OCI-LY7 (cell line): ENCODE measurements around the gene URM1. TPM values are rescaled to one million over a fixed set of nuclear protein-coding genes. Genes with fewer than 3 reads are reported as not detected.

Experiments used
- BruUV-seq: library from RNA; stranded (reverse); fragments of 400-500 nt; replicated peaks from 2 replicates; lab custom pipeline; 2021; lab: Mats Ljungman, UMichigan
- CTCF ChIA-PET: fragments of 300-600 bp; sonication (Branson Sonifier 250); formaldehyde crosslinking; loops from one replicate; lab custom pipeline; 2022; ENCODE audit warnings: antibody characterized with exemption; ENCODE audit not compliant: unreplicated experiment; lab: Charles Lee
- POLR2A ChIA-PET: fragments of 300-600 bp; sonication (Branson Sonifier 250); formaldehyde crosslinking; loops from one replicate; lab custom pipeline; 2022; ENCODE audit warnings: antibody characterized with exemption; lab: Charles Lee
- DNase-seq: peaks from one replicate; pipeline ENCODE4 v3.0.0-alpha.2; 2015; ENCODE audit warnings: low spot score
- H2AFZ ChIP-seq: fragments of 200-600 bp; sonication (generic), shearing (Covaris generic); 2 replicates; pipeline ENCODE4 v1.6.1; 2014; ENCODE audit warnings: mild to moderate bottlenecking, antibody characterized with exemption, low read length, moderate library complexity
- H3K27ac ChIP-seq: fragments of 200-600 bp; sonication (generic); 2 replicates; pipeline ENCODE4 v1.5.1; 2014; ENCODE audit warnings: mixed run types, low read depth, mild to moderate bottlenecking, moderate library complexity, low read length, inconsistent platforms; ENCODE audit not compliant: poor library complexity, severe bottlenecking
- H3K36me3 ChIP-seq: fragments of 200-600 bp; sonication (generic); 2 replicates; pipeline ENCODE4 v1.6.1; 2014; ENCODE audit warnings: mild to moderate bottlenecking, antibody characterized with exemption, low read length, moderate library complexity, mixed read lengths; ENCODE audit not compliant: insufficient read depth
- H3K4me1 ChIP-seq: fragments of 200-600 bp; sonication (generic); 2 replicates; pipeline ENCODE4 v1.5.1; 2014; ENCODE audit warnings: mild to moderate bottlenecking, low read length; ENCODE audit not compliant: insufficient read depth, poor library complexity, severe bottlenecking
- H3K4me2 ChIP-seq: fragments of 200-600 bp; sonication (generic); 2 replicates; pipeline ENCODE4 v1.6.1; 2014; ENCODE audit warnings: mild to moderate bottlenecking, low read length
- H3K4me3 ChIP-seq: fragments of 200-600 bp; sonication (generic); 2 replicates; pipeline ENCODE4 v1.5.1; 2014; ENCODE audit warnings: mild to moderate bottlenecking, low read depth, low read length; ENCODE audit not compliant: poor library complexity, severe bottlenecking
- H3K79me2 ChIP-seq: fragments of 200-600 bp; sonication (generic); 2 replicates; pipeline ENCODE4 v1.6.1; 2016; ENCODE audit warnings: low read depth, mild to moderate bottlenecking, low read length, moderate library complexity, mixed read lengths; ENCODE audit not compliant: insufficient read depth
- H3K9me2 ChIP-seq: fragments of 200-600 bp; sonication (generic); 2 replicates; pipeline ENCODE4 v1.6.1; 2016; ENCODE audit warnings: mild to moderate bottlenecking, low read length, mixed read lengths; ENCODE audit not compliant: insufficient read depth
- H3K9me3 ChIP-seq: fragments of 200-600 bp; sonication (generic); 2 replicates; pipeline ENCODE4 v1.6.1; 2014; ENCODE audit warnings: mild to moderate bottlenecking, mixed run types, low read length, mixed read lengths
- H4K20me1 ChIP-seq: fragments of 200-600 bp; sonication (generic); 2 replicates; pipeline ENCODE4 v1.6.1; 2014; ENCODE audit warnings: mild to moderate bottlenecking, antibody characterized with exemption, low read length, moderate library complexity, mixed read lengths; ENCODE audit not compliant: insufficient read depth
- EZH2phosphoT487 ChIP-seq: fragments of 200-600 bp; sonication (generic); IDR thresholded peaks from 2 replicates; pipeline ENCODE4 v1.6.1; 2018; ENCODE audit warnings: low read depth, borderline replicate concordance, mild to moderate bottlenecking, mixed run types, antibody characterized with exemption, low read length, moderate library complexity, mixed read lengths
- intact Hi-C: fragments of 100-400 bp; cut with micrococcal nuclease; formaldehyde crosslinking; loops from one replicate; pipeline ENCODE4 v1.10.0; 2022; ENCODE audit not compliant: unreplicated experiment
- total RNA-seq, 2 experiments: library from RNA; depleted of rRNA in 1 of 2; stranded (reverse); fragments of >200 nt in 1 of 2; shearing (Covaris generic) in 1 of 2; gene quantifications; 2 replicates each; pipeline ENCODE4 v1.2.3, GENCODE V29; 2014 to 2022
- TF ChIP-seq, protein P1 (sequence below): fragments of 200-600 bp; sonication (generic); conservative IDR thresholded peaks from 2 replicates; pipeline ENCODE4 v1.5.1; 2014; ENCODE audit warnings: mild to moderate bottlenecking, antibody characterized with exemption, low read length, moderate library complexity, mixed read lengths

Gene URM1
- total RNA-seq, 2 experiments from 2014 or later, result 58.5 to 60.8 TPM

DNA sequence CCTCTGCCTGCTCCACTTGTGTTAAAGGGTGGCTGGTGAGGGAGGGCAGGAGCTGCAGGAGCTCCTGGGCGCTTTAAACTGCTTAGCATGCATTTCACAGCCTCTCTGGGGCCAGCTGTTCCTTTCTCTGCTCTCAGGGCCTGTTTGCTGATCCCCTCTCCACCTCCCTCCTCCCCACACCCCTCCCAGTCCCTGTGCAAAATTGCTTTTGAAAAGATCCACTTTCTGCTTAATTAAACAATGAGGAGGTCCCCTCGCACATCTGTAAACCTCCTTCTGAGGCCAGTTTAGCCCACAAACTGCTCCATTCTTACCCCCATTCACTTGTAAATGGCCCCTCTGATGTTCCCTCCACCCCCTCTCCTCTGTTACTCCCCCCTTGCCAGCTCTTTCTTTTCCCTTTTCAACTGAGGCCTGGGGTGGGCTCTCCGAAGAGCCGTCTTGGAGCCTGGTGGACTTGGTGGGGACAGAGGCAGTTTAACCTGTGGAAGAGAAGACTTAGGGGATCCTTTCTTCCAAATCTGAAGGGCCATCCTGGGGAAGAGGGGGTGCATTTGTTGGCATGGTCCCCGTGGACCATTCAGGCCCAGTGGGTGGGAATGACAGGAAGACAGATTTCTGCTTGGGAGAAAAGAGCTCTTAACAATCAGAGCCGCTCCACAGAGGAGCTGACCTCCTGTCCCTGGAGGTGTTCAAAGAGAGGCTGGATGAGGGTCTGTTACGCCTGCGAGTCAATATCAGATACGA is 12.0 kb downstream of the URM1 start:
- no TSS peak for BruUV-seq
- intact Hi-C loops, result no loop called here
- peaks cover 79% of the 10 kb centered on the region for H3K36me3 ChIP-seq
- TF ChIP-seq, protein P1, sequence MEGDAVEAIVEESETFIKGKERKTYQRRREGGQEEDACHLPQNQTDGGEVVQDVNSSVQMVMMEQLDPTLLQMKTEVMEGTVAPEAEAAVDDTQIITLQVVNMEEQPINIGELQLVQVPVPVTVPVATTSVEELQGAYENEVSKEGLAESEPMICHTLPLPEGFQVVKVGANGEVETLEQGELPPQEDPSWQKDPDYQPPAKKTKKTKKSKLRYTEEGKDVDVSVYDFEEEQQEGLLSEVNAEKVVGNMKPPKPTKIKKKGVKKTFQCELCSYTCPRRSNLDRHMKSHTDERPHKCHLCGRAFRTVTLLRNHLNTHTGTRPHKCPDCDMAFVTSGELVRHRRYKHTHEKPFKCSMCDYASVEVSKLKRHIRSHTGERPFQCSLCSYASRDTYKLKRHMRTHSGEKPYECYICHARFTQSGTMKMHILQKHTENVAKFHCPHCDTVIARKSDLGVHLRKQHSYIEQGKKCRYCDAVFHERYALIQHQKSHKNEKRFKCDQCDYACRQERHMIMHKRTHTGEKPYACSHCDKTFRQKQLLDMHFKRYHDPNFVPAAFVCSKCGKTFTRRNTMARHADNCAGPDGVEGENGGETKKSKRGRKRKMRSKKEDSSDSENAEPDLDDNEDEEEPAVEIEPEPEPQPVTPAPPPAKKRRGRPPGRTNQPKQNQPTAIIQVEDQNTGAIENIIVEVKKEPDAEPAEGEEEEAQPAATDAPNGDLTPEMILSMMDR, result no peak
- TF ChIP-seq EZH2phosphoT487, result no peak
- H2AFZ ChIP-seq, result no peak overlapping the region
- ChIA-PET CTCF (no interaction called here), POLR2A (interaction anchor here (0.6 to 1.9 kb wide), 3 partner anchors 12 to 390 kb away, joined by 3 to 8 read pairs (median 3); partner anchors contain the start of gene URM1)
- DNase-seq, result no peak
- no peaks in the 10 kb centered on the region for H3K9me2 ChIP-seq
- no peak overlapping the region for H3K4me2 ChIP-seq
- H3K4me3 ChIP-seq, result no peak overlapping the region
- no peak overlapping the region for H3K27ac ChIP-seq
- H3K79me2 ChIP-seq, result no peaks in the 10 kb centered on the region
- H3K9me3 ChIP-seq, result no peaks in the 10 kb centered on the region
- H4K20me1 ChIP-seq, result no peaks in the 10 kb centered on the region
- no peaks in the 10 kb centered on the region for H3K4me1 ChIP-seq

DNA sequence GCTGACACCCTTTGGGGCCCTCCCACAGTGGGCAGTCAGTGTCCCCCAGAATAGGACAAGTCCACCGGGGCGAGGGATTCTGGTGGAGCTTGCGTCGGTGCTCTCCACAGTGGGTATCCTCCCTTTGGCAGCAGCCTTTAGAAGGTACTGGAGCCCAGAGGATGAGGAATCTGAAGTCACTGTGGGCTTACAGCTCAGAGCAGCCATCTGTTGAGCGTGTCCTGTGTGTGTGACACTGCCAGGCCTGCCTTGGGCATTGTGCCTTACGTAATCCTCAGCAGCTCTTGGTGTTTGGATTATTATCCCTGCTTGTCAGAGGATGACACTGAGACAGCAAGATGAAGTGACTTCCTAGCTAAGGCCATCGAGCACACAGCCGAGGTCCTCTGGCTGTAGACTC is 12.6 kb downstream of the URM1 start:
- H3K9me2 ChIP-seq, result no peaks in the 10 kb centered on the region
- no peaks in the 10 kb centered on the region for H3K4me1 ChIP-seq
- H3K9me3 ChIP-seq, result no peaks in the 10 kb centered on the region
- H2AFZ ChIP-seq, result no peak overlapping the region
- TF ChIP-seq EZH2phosphoT487, result no peak
- TF ChIP-seq, protein P1, result no peak
- DNase-seq, result no peak
- H3K4me2 ChIP-seq, result no peak overlapping the region
- intact Hi-C loops, result no loop called here
- no TSS peak for BruUV-seq
- ChIA-PET CTCF (no interaction called here), POLR2A (interaction anchor here (0.6 to 1.9 kb wide), 3 partner anchors 13 to 389 kb away, joined by 3 to 8 read pairs (median 3); partner anchors contain the start of gene URM1)
- no peaks in the 10 kb centered on the region for H3K79me2 ChIP-seq
- peaks cover 81% of the 10 kb centered on the region; the same call in 1 of the 2 replicates for H3K36me3 ChIP-seq
- no peak overlapping the region for H3K27ac ChIP-seq
- no peak overlapping the region for H3K4me3 ChIP-seq
- no peaks in the 10 kb centered on the region for H4K20me1 ChIP-seq
